Activated CD4-positive, alpha-beta memory T cell treated with anti-CD3 and anti-CD28 coated beads, Interleukin-2, amount 10 ng/mL, durations not matched to agents 7 days and 5 days (primary cell): ENCODE results near the gene DYNLT2B. TPM values are rescaled to one million over a fixed set of nuclear protein-coding genes. Genes with fewer than 3 reads are reported as not detected.

Experiments
- CTCF ChIA-PET: fragments of 350-600 bp; sonication (Branson Sonifier 250); formaldehyde crosslinking; loops from one replicate; lab custom pipeline; 2021; ENCODE audit warnings: antibody characterized with exemption, inconsistent platforms; lab: Charles Lee
- POLR2A ChIA-PET: fragments of 350-600 bp; sonication (Branson Sonifier 250); formaldehyde crosslinking; loops from one replicate; lab custom pipeline; 2021; ENCODE audit warnings: antibody characterized with exemption; lab: Charles Lee
- DNase-seq: peaks from one replicate; pipeline ENCODE4 v3.0.0-alpha.2; 2020
- H3K27ac Mint-ChIP-seq: one replicate; pipeline ENCODE4 v1.8.0; 2021; ENCODE audit warnings: mild to moderate bottlenecking, mixed read lengths
- H3K27me3 Mint-ChIP-seq: one replicate; pipeline ENCODE4 v1.8.0; 2021; ENCODE audit warnings: mixed read lengths
- H3K36me3 Mint-ChIP-seq: one replicate; pipeline ENCODE4 v1.8.0; 2021; ENCODE audit warnings: low read depth, mixed read lengths
- H3K4me1 Mint-ChIP-seq: one replicate; pipeline ENCODE4 v1.8.0; 2021; ENCODE audit warnings: mixed read lengths
- H3K4me3 Mint-ChIP-seq: one replicate; pipeline ENCODE4 v1.8.0; 2021; ENCODE audit warnings: mild to moderate bottlenecking, mixed read lengths
- H3K9me3 Mint-ChIP-seq: one replicate; pipeline ENCODE4 v1.8.0; 2021; ENCODE audit warnings: mixed read lengths
- total RNA-seq, 2 experiments: library from RNA; stranded (reverse); gene quantifications; one replicate each; pipeline ENCODE4 v1.2.3, GENCODE V29; 2021

Gene DYNLT2B
- total RNA-seq, 2 experiments from 2014 or later, result 21.1 to 24.0 TPM

- no peaks in the 10 kb centered on the region for H3K9me3 Mint-ChIP-seq
- peaks cover 22% of the 10 kb centered on the region for H3K36me3 Mint-ChIP-seq
- H3K27ac Mint-ChIP-seq, result peak overlapping the region; percentile 89
- peak; percentile 39 for DNase-seq
- CTCF ChIA-PET, result interaction anchor here (0.9 to 1.4 kb wide), 2 partner anchors 14 to 31 kb away, joined by 3 to 4 read pairs; partner anchors contain the start of gene DYNLT2B
- H3K27me3 Mint-ChIP-seq, result no peaks in the 10 kb centered on the region
- POLR2A ChIA-PET, result interaction anchor here (1.0 to 1.5 kb wide), 2 partner anchors 11 to 19 kb away, joined by 4 to 5 read pairs; no protein-coding TSS in a partner anchor
- H3K4me3 Mint-ChIP-seq, result peak overlapping the region; percentile 97
- H3K4me1 Mint-ChIP-seq, result peaks cover 45% of the 10 kb centered on the region
Measured at GRCh38 chr3:196287090-196287439, 31.0 kb downstream of the DYNLT2B start.

GRCh38 chr3:196284396-196284795 lies 33.6 kb downstream of the DYNLT2B start:
- no peaks in the 10 kb centered on the region for H3K27me3 Mint-ChIP-seq
- peaks cover 67% of the 10 kb centered on the region for H3K4me1 Mint-ChIP-seq
- H3K4me3 Mint-ChIP-seq, result no peak overlapping the region
- H3K9me3 Mint-ChIP-seq, result no peaks in the 10 kb centered on the region
- H3K36me3 Mint-ChIP-seq, result peaks cover 26% of the 10 kb centered on the region
- ChIA-PET CTCF (interaction anchor here (1.4 kb wide), 1 partner anchor 34 kb away, joined by 5 read pairs; the partner anchor contains the start of gene DYNLT2B), POLR2A (interaction anchor here (1.0 kb wide), 1 partner anchor 8 kb away, joined by 3 read pairs; no protein-coding TSS in a partner anchor)
- DNase-seq, result no peak
- no peak overlapping the region for H3K27ac Mint-ChIP-seq

- Mint-ChIP-seq H3K27me3 (no peaks in the 10 kb centered on the region), H3K4me1 (peaks cover 77% of the 10 kb centered on the region), H3K9me3 (no peaks in the 10 kb centered on the region), H3K4me3 (no peak overlapping the region), H3K36me3 (peaks cover 30% of the 10 kb centered on the region), H3K27ac (peak overlapping the region; percentile 32)
- no peak for DNase-seq
- ChIA-PET POLR2A (interaction anchor here (0.6 to 2.9 kb wide), 6 partner anchors 9 to 660 kb away, joined by 3 to 18 read pairs (median 4); partner anchors contain the start of genes DYNLT2B and NCBP2), CTCF (interaction anchor here (1.5 to 2.1 kb wide), 3 partner anchors 29 to 247 kb away, joined by 7 read pairs; partner anchors contain the start of gene DYNLT2B)
Measured at GRCh38 chr3:196281962-196282361, 36.1 kb downstream of the DYNLT2B start.

- peak; percentile 56 for DNase-seq
- peak overlapping the region; percentile 11 for H3K27ac Mint-ChIP-seq
- no peak overlapping the region for H3K4me3 Mint-ChIP-seq
- ChIA-PET POLR2A (interaction anchor here (0.9 to 2.9 kb wide), 7 partner anchors 8 to 662 kb away, joined by 3 to 18 read pairs (median 4); partner anchors contain the start of genes DYNLT2B and NCBP2), CTCF (interaction anchor here (1.0 to 2.1 kb wide), 4 partner anchors 13 to 248 kb away, joined by 3 to 7 read pairs (median 7); partner anchors contain the start of gene DYNLT2B)
- peaks cover 72% of the 10 kb centered on the region for H3K4me1 Mint-ChIP-seq
- H3K27me3 Mint-ChIP-seq, result no peaks in the 10 kb centered on the region
- peaks cover 26% of the 10 kb centered on the region for H3K36me3 Mint-ChIP-seq
- H3K9me3 Mint-ChIP-seq, result no peaks in the 10 kb centered on the region
Measured at GRCh38 chr3:196280689-196281440, 37.2 kb downstream of the DYNLT2B start.

GRCh38 chr3:196275126-196275525 lies 42.9 kb downstream of the DYNLT2B start:
- peak overlapping the region; percentile 97 for H3K27ac Mint-ChIP-seq
- H3K36me3 Mint-ChIP-seq, result peaks cover 43% of the 10 kb centered on the region
- DNase-seq, result no peak
- no peaks in the 10 kb centered on the region for H3K9me3 Mint-ChIP-seq
- ChIA-PET POLR2A (interaction anchor here (0.7 to 4.4 kb wide), 8 partner anchors 13 to 228 kb away, joined by 3 to 42 read pairs (median 4); partner anchors contain the start of genes DYNLT2B and RNF168), CTCF (interaction anchor here (0.9 to 1.4 kb wide), 3 partner anchors 14 to 254 kb away, joined by 3 read pairs; no protein-coding TSS in a partner anchor)
- no peaks in the 10 kb centered on the region for H3K27me3 Mint-ChIP-seq
- peak overlapping the region; percentile 68 for H3K4me3 Mint-ChIP-seq
- peaks cover 68% of the 10 kb centered on the region for H3K4me1 Mint-ChIP-seq

GRCh38 chr3:196274585-196274984 lies 43.5 kb downstream of the DYNLT2B start:
- peaks cover 68% of the 10 kb centered on the region for H3K4me1 Mint-ChIP-seq
- ChIA-PET POLR2A (interaction anchor here (0.7 to 4.4 kb wide), 10 partner anchors 12 to 228 kb away, joined by 3 to 42 read pairs (median 4); partner anchors contain the start of genes DYNLT2B, RNF168 and UBXN7), CTCF (interaction anchor here (0.9 to 1.4 kb wide), 2 partner anchors 20 to 254 kb away, joined by 3 read pairs; no protein-coding TSS in a partner anchor)
- H3K27me3 Mint-ChIP-seq, result no peaks in the 10 kb centered on the region
- peak overlapping the region; percentile 68 for H3K4me3 Mint-ChIP-seq
- peaks cover 48% of the 10 kb centered on the region for H3K36me3 Mint-ChIP-seq
- H3K27ac Mint-ChIP-seq, result peak overlapping the region; percentile 97
- no peaks in the 10 kb centered on the region for H3K9me3 Mint-ChIP-seq
- DNase-seq, result peak; percentile 81

GRCh38 chr3:196273655-196274054 lies 44.4 kb downstream of the DYNLT2B start:
- no peaks in the 10 kb centered on the region for H3K27me3 Mint-ChIP-seq
- peak overlapping the region; percentile 97 for H3K27ac Mint-ChIP-seq
- peak overlapping the region; percentile 39 for H3K4me3 Mint-ChIP-seq
- peak; percentile 55 for DNase-seq
- peaks cover 68% of the 10 kb centered on the region for H3K4me1 Mint-ChIP-seq
- ChIA-PET CTCF (interaction anchor here (0.6 to 1.4 kb wide), 4 partner anchors 10 to 201 kb away, joined by 3 to 5 read pairs (median 3); partner anchors contain the start of gene PCYT1A), POLR2A (interaction anchor here (0.7 to 4.4 kb wide), 15 partner anchors 8 to 231 kb away, joined by 3 to 42 read pairs (median 4); partner anchors contain the start of genes DYNLT2B and UBXN7)
- H3K9me3 Mint-ChIP-seq, result no peaks in the 10 kb centered on the region
- H3K36me3 Mint-ChIP-seq, result peaks cover 54% of the 10 kb centered on the region

GRCh38 chr3:196272826-196273225 lies 45.2 kb downstream of the DYNLT2B start:
- Mint-ChIP-seq H3K27me3 (no peaks in the 10 kb centered on the region), H3K9me3 (no peaks in the 10 kb centered on the region), H3K27ac (peak overlapping the region; percentile 97), H3K4me1 (peaks cover 66% of the 10 kb centered on the region), H3K36me3 (peaks cover 52% of the 10 kb centered on the region), H3K4me3 (no peak overlapping the region)
- DNase-seq, result no peak
- CTCF ChIA-PET, result interaction anchor here (1.1 to 1.4 kb wide), 4 partner anchors 9 to 200 kb away, joined by 3 to 4 read pairs (median 3); partner anchors contain the start of gene PCYT1A
- POLR2A ChIA-PET, result interaction anchor here (0.7 to 4.4 kb wide), 8 partner anchors 9 to 232 kb away, joined by 3 to 42 read pairs (median 4); partner anchors contain the start of genes DYNLT2B and UBXN7

GRCh38 chr3:196270499-196270898 lies 47.5 kb downstream of the DYNLT2B start:
- CTCF ChIA-PET, result interaction anchor here (0.6 kb wide), 1 partner anchor 9 kb away, joined by 5 read pairs; no protein-coding TSS in a partner anchor
- no peaks in the 10 kb centered on the region for H3K27me3 Mint-ChIP-seq
- H3K4me1 Mint-ChIP-seq, result peaks cover 60% of the 10 kb centered on the region
- no peak overlapping the region for H3K27ac Mint-ChIP-seq
- no peaks in the 10 kb centered on the region for H3K9me3 Mint-ChIP-seq
- peaks cover 64% of the 10 kb centered on the region for H3K36me3 Mint-ChIP-seq
- no peak for DNase-seq
- H3K4me3 Mint-ChIP-seq, result no peak overlapping the region
- POLR2A ChIA-PET, result no interaction called here

- Mint-ChIP-seq H3K4me1 (peaks cover 45% of the 10 kb centered on the region), H3K27ac (peak overlapping the region; percentile 72), H3K9me3 (no peaks in the 10 kb centered on the region), H3K36me3 (peaks cover 73% of the 10 kb centered on the region), H3K27me3 (no peaks in the 10 kb centered on the region), H3K4me3 (no peak overlapping the region)
- ChIA-PET CTCF (interaction anchor here (1.0 to 3.4 kb wide), 4 partner anchors 13 to 260 kb away, joined by 3 to 16 read pairs (median 4); no protein-coding TSS in a partner anchor), POLR2A (interaction anchor here (0.6 to 2.3 kb wide), 7 partner anchors 10 to 429 kb away, joined by 3 to 11 read pairs (median 3); partner anchors contain the start of genes DYNLT2B and PCYT1A)
- DNase-seq, result peak; percentile 43
Measured at GRCh38 chr3:196268284-196269163, 49.5 kb downstream of the DYNLT2B start.

GRCh38 chr3:196263819-196264218 lies 54.2 kb downstream of the DYNLT2B start:
- Mint-ChIP-seq H3K4me3 (no peak overlapping the region), H3K36me3 (peaks cover 59% of the 10 kb centered on the region), H3K27ac (no peak overlapping the region), H3K27me3 (no peaks in the 10 kb centered on the region), H3K4me1 (peaks cover 20% of the 10 kb centered on the region), H3K9me3 (no peaks in the 10 kb centered on the region)
- POLR2A ChIA-PET, result no interaction called here
- DNase-seq, result no peak
- CTCF ChIA-PET, result interaction anchor here (1.0 kb wide), 1 partner anchor 9 kb away, joined by 3 read pairs; no protein-coding TSS in a partner anchor
